ENCODE data around the gene NCOA1.
"Not testable (repeated sequence)": the region's sequence is repeated elsewhere in the genome, so short reads cannot be mapped to it uniquely, and the experiment has no call there.

NCOA1 gene

DNA sequence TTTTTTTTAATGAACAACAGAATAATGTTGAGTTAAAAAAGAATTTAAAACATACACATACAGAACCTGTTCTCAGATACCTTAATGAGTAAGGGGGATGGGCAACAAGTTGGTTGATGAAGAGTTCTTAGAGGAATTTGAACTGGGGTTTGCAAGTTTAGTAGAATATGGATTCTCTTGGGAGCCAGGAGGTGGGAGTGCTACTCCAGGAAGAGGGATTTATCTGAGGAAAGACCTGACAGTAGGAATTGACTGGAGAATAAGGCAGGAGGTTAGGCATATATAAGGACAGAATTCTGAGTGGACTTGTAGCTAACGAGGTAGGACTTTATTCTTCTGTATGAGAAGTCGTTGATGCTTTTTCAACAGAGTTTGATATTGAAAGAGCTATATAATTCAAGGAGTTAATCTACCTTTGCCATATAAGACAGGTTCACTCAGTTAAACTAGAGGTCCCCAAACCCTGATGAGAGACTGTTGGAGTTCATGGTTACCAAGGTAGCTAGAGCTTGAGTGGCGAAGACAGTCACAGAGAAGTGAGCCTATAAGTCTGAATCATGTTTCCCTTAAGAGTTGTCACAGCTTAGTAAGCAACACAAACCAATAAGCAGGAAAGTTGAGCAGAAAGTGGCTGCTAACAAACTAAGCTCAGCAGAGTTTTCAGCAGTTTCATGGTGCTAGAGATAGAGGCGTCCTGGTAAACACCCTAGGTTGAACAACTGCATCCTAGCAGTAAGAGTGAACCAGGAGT, 88.2 kb downstream of the NCOA1 start:
- H3K9ac ChIP-seq (ENCODE audit: low read depth, low read length) = no peak overlapping the region
- no peaks in the 10 kb centered on the region for H3K9me3 ChIP-seq (ENCODE audit: control insufficient read depth, insufficient read depth, low read length)
- peaks cover 8% of the 10 kb centered on the region; the same call in 1 of the 2 replicates for H3K4me1 ChIP-seq (ENCODE audit: insufficient read depth, low read length)
- no peaks in the 10 kb centered on the region for H3K36me3 ChIP-seq (ENCODE audit: insufficient read depth, low read length)

- H3K4me1 ChIP-seq (ENCODE audit: insufficient read depth, low read length) = peaks cover 8% of the 10 kb centered on the region; the same call in 1 of the 2 replicates
- no peak overlapping the region for H3K9ac ChIP-seq (ENCODE audit: low read depth, low read length)
- H3K36me3 ChIP-seq (ENCODE audit: insufficient read depth, low read length) = no peaks in the 10 kb centered on the region
- H3K9me3 ChIP-seq (ENCODE audit: control insufficient read depth, insufficient read depth, low read length) = no peaks in the 10 kb centered on the region
These were observed 89.5 kb downstream of the NCOA1 start for GRCh38 chr2:24580561-24580960.

DNA sequence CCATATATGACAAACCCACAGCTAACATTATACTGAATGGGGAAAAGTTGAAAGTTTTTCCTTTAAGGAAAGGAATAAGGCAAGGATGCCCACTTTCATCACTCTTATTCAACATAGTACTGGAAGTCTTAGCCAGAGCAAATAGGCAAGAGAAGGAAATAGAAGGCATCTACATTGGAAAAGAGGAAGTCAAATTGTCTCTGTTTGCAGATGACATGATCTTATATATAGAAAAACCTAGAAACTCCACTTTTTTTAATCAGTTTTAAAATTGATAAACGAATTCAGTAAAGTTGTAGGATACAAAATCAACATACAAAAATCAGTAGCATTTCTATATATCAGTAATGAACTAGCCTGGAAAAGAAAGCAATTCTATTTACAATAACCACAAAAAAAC, 90.9 kb downstream of the NCOA1 start:
- not testable (repeated sequence) for H3K36me3 ChIP-seq (ENCODE audit: insufficient read depth, low read length); H3K9ac ChIP-seq (ENCODE audit: low read depth, low read length); H3K9me3 ChIP-seq (ENCODE audit: control insufficient read depth, insufficient read depth, low read length); H3K4me1 ChIP-seq (ENCODE audit: insufficient read depth, low read length)

- Histone ChIP-seq H3K9ac (ENCODE audit: low read depth, low read length) (no peak overlapping the region), H3K9me3 (ENCODE audit: control insufficient read depth, insufficient read depth, low read length) (no peaks in the 10 kb centered on the region), H3K36me3 (ENCODE audit: insufficient read depth, low read length) (no peaks in the 10 kb centered on the region), H3K4me1 (ENCODE audit: insufficient read depth, low read length) (no peaks in the 10 kb centered on the region)
These were observed 95.9 kb downstream of the NCOA1 start for GRCh38 chr2:24586955-24587354.

DNA sequence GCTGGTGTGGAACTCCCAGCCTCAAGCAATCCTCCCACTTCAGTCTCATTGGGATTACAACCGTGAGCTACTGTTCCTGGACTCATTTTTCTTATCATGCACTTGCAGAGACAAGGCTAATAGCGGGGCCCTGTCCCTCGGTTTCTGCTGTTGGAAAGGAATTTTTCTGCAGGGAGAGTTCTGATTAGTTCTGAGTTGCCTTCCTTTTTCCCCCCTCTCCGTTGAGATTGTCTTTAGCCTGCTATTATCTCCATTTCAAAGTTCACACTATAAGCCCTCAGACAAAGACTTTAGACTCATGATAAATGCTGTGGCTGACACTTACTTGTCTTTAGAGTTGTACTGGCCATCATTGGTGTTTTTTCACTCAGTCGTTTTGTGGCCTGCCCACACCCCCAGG, 97.2 kb downstream of the NCOA1 start:
- Histone ChIP-seq H3K36me3 (ENCODE audit: insufficient read depth, low read length) (no peaks in the 10 kb centered on the region), H3K9me3 (ENCODE audit: control insufficient read depth, insufficient read depth, low read length) (no peaks in the 10 kb centered on the region), H3K9ac (ENCODE audit: low read depth, low read length) (no peak overlapping the region)

DNA sequence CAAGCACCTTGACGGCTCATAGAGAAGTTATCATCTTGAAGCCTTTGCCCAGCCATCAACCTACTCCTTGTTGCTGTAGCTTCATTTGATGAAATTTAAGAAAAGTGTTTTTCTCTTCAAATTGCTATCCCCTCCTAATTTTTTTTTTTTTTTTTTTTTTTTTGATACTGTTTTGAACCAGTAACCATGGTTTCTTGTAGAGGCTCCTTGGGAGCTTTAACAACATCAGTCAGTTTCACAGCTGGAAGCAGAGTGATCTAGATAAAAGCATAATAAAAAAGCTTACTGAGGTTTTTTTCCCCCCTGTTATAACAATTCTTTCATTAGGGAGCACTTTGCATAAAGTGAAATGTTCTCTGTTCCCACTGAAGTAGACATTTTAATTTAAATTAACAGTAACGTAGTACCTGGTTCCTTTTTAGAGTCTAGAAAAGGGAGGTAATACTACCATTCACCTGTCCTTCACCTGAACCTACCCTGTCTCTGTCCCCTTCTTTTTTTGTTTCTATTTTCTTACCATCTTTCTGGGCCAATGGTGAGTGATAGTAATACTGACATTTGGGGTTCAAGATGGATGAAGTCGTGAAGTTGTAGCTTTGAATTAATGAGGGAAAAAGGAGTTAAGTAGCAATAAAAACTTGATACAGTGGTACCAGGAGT, 101.5 kb downstream of the NCOA1 start:
- Histone ChIP-seq H3K9me3 (ENCODE audit: control insufficient read depth, insufficient read depth, low read length) (no peaks in the 10 kb centered on the region), H3K9ac (ENCODE audit: low read depth, low read length) (no peak overlapping the region), H3K36me3 (ENCODE audit: insufficient read depth, low read length) (no peaks in the 10 kb centered on the region), H3K4me1 (ENCODE audit: insufficient read depth, low read length) (no peaks in the 10 kb centered on the region)

More for the DNA sequence above, 97.2 kb downstream of the NCOA1 start:
- H3K4me1 ChIP-seq (ENCODE audit: insufficient read depth, low read length) = no peaks in the 10 kb centered on the region

DNA sequence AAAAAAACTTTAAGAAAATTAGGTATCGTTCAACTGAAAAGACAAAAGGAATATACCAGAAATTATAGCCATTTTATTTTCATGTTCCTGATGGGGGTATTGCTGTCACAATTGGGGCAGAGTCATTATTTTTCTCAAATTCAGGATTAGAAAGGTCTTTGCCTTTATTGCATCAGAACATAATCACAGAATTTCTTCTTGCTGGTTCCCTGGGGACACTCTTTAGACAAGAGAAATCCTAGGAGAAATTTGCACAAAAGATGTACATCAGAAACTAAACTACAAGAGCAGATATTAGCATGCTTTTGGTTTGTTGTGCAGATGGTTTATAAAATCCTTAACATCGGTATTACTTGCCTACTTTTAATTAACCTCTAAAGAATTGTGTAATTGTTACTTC, 103.2 kb downstream of the NCOA1 start:
- Histone ChIP-seq H3K9ac (ENCODE audit: low read depth, low read length) (no peak overlapping the region), H3K4me1 (ENCODE audit: insufficient read depth, low read length) (no peaks in the 10 kb centered on the region), H3K36me3 (ENCODE audit: insufficient read depth, low read length) (no peaks in the 10 kb centered on the region), H3K9me3 (ENCODE audit: control insufficient read depth, insufficient read depth, low read length) (no peaks in the 10 kb centered on the region)

DNA sequence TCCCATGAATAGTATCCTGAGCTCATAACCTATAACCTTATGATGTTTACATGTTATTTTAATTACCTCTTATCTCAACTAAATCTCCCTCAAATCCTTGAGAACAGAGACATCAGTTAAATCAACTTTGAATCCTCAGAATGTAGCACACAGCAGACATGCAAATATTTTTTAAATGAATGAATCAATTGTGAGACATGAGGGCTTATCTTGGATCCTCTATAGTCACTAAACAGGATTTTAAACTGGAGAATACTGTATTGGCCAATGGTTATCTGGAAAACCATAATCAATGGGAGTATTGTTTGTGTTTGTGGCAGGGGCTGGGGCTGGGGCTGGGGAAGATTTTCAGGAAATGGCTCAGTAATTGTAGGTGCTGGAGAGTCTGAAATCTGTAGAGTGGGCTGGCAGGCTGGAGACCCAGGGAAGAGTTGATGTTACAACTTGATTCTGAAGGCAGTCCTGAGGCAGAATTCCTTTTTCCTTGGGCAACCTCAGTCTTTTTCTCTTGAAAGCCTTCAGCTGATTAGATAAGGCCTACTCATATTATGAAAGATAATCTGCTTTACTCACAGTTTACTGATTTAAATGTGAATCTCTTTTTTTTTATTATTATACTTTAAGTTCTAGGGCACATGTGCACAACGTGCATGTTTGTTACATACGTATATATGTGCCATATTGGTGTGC, 106.3 kb downstream of the NCOA1 start:
- Histone ChIP-seq H3K9me3 (ENCODE audit: control insufficient read depth, insufficient read depth, low read length) (no peaks in the 10 kb centered on the region), H3K9ac (ENCODE audit: low read depth, low read length) (no peak overlapping the region), H3K36me3 (ENCODE audit: insufficient read depth, low read length) (no peaks in the 10 kb centered on the region), H3K4me1 (ENCODE audit: insufficient read depth, low read length) (no peaks in the 10 kb centered on the region)

GRCh38 chr2:24600140-24600539, 109.1 kb downstream of the NCOA1 start:
- not testable (repeated sequence) for H3K4me1 ChIP-seq (ENCODE audit: insufficient read depth, low read length); H3K9ac ChIP-seq (ENCODE audit: low read depth, low read length); H3K9me3 ChIP-seq (ENCODE audit: control insufficient read depth, insufficient read depth, low read length); H3K36me3 ChIP-seq (ENCODE audit: insufficient read depth, low read length)

- Histone ChIP-seq H3K36me3 (ENCODE audit: insufficient read depth, low read length) (no peaks in the 10 kb centered on the region), H3K4me1 (ENCODE audit: insufficient read depth, low read length) (peaks cover 4% of the 10 kb centered on the region; the same call in 1 of the 2 replicates), H3K9ac (ENCODE audit: low read depth, low read length) (no peak overlapping the region), H3K9me3 (ENCODE audit: control insufficient read depth, insufficient read depth, low read length) (no peaks in the 10 kb centered on the region)
These were observed 120.6 kb downstream of the NCOA1 start for GRCh38 chr2:24611631-24612030.

GRCh38 chr2:24613154-24613814, 122.2 kb downstream of the NCOA1 start:
- Histone ChIP-seq H3K9ac (ENCODE audit: low read depth, low read length) (no peak overlapping the region), H3K4me1 (ENCODE audit: insufficient read depth, low read length) (peaks cover 4% of the 10 kb centered on the region; the same call in 1 of the 2 replicates), H3K36me3 (ENCODE audit: insufficient read depth, low read length) (no peaks in the 10 kb centered on the region), H3K9me3 (ENCODE audit: control insufficient read depth, insufficient read depth, low read length) (no peaks in the 10 kb centered on the region)

DNA sequence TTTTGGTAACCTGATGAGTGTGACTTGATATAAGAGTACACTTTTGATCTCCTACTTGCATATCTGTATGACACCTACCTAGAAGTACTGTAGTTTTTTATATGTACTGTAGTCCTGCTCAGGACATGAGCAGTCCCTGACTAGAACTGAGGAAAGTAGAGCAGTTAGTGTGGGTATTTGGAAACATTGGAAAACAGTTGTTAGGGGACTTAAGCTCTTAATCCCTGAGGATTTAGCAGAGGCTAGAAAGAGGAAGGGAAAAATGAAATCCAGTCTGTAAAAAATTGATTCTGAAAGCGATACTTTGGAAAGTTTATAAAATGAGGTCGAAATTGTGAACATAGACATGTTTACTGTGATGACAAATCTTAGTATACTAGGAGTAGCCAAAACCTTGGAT, 125.6 kb downstream of the NCOA1 start:
- H3K9me3 ChIP-seq (ENCODE audit: control insufficient read depth, insufficient read depth, low read length) = no peaks in the 10 kb centered on the region
- H3K9ac ChIP-seq (ENCODE audit: low read depth, low read length) = no peak overlapping the region
- no peaks in the 10 kb centered on the region for H3K36me3 ChIP-seq (ENCODE audit: insufficient read depth, low read length)
- peaks cover 4% of the 10 kb centered on the region; the same call in 1 of the 2 replicates for H3K4me1 ChIP-seq (ENCODE audit: insufficient read depth, low read length)

GRCh38 chr2:24617424-24617823, 126.4 kb downstream of the NCOA1 start:
- H3K9me3 ChIP-seq (ENCODE audit: control insufficient read depth, insufficient read depth, low read length) = no peaks in the 10 kb centered on the region
- H3K9ac ChIP-seq (ENCODE audit: low read depth, low read length) = no peak overlapping the region
- H3K36me3 ChIP-seq (ENCODE audit: insufficient read depth, low read length) = no peaks in the 10 kb centered on the region
- H3K4me1 ChIP-seq (ENCODE audit: insufficient read depth, low read length) = peaks cover 4% of the 10 kb centered on the region; the same call in 1 of the 2 replicates

- peaks cover 4% of the 10 kb centered on the region; the same call in 1 of the 2 replicates for H3K4me1 ChIP-seq (ENCODE audit: insufficient read depth, low read length)
- H3K36me3 ChIP-seq (ENCODE audit: insufficient read depth, low read length) = no peaks in the 10 kb centered on the region
- H3K9ac ChIP-seq (ENCODE audit: low read depth, low read length) = no peak overlapping the region
- H3K9me3 ChIP-seq (ENCODE audit: control insufficient read depth, insufficient read depth, low read length) = no peaks in the 10 kb centered on the region
These were observed 127.1 kb downstream of the NCOA1 start for GRCh38 chr2:24618144-24618543.

All from ES-I3 (cell line).